Stomach (tissue), 4 donors: Measurements from ENCODE around the gene SUSD2.

ENCODE experiments used
- EP300 ChIP-seq: sonication (generic); formaldehyde crosslinking; IDR thresholded peaks from one replicate; pipeline ENCODE4 v1.6.1; 2017; ENCODE audit warnings: antibody characterized with exemption
- POLR2A ChIP-seq, 4 donors: fragments of 450-650 bp; IDR thresholded peaks; one replicate each; pipeline ENCODE4 v1.6.1; 2016; ENCODE audit warnings: antibody characterized with exemption in 4 of 4, control low read depth in 2 of 4, mild to moderate bottlenecking in 1 of 4, moderate library complexity in 1 of 4
- TF ChIP-seq, protein P1 (sequence below), 7 experiments: fragments of 450-650 bp in 4 of 7; fragments of 200-600 bp in 3 of 7; sonication (generic) in 3 of 7; IDR thresholded peaks; one replicate each; pipeline ENCODE4 v1.5.1; 2016 to 2019; ENCODE audit warnings: antibody characterized with exemption in 7 of 7, control low read depth in 2 of 7, mild to moderate bottlenecking in 1 of 7

DNA sequence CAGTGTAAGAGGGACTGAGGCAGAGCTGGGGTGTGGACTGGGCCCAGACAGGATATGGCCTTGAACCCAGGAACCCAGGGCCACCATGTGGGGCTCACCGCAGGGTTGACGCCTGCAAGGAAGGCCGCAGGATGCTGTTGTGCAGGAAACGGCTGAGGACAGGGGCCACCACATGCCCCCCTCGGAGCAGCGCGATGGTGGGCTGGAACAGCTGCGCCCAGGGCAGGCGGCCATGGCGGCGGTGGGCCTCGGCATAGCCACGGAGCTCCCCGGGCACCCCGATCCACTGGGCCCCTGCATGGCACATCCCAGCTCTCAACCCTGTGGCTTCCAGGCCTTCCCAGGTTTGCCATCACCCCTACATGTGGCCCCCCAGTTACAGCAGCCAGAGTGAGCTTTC is 51.4 kb downstream of the SUSD2 start:
- TF ChIP-seq, protein P1, sequence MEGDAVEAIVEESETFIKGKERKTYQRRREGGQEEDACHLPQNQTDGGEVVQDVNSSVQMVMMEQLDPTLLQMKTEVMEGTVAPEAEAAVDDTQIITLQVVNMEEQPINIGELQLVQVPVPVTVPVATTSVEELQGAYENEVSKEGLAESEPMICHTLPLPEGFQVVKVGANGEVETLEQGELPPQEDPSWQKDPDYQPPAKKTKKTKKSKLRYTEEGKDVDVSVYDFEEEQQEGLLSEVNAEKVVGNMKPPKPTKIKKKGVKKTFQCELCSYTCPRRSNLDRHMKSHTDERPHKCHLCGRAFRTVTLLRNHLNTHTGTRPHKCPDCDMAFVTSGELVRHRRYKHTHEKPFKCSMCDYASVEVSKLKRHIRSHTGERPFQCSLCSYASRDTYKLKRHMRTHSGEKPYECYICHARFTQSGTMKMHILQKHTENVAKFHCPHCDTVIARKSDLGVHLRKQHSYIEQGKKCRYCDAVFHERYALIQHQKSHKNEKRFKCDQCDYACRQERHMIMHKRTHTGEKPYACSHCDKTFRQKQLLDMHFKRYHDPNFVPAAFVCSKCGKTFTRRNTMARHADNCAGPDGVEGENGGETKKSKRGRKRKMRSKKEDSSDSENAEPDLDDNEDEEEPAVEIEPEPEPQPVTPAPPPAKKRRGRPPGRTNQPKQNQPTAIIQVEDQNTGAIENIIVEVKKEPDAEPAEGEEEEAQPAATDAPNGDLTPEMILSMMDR (IDR thresholded peaks at IDR 0.05), result no peak
- TF ChIP-seq POLR2A (IDR thresholded peaks at IDR 0.05) (no peak), EP300 (no peak)
